Measurements from ENCODE around the gene LOXL3. TPM values are rescaled to one million over a fixed set of nuclear protein-coding genes. Genes with fewer than 3 reads are reported as not detected.

The LOXL3 gene
- total RNA-seq, 4 donors from 2014 or later, result 0.48 to 4.3 (median 3.2) TPM; not detected in 1

- WGBS, 2 donors, result 90 to 92% methylated on average over 12 to 13 of the region's 14 CpGs
- intact Hi-C loops (cut with DNase I), result no loop called here
- Histone ChIP-seq H3K4me3 (peak overlapping the region in 2 of 4 donors; percentile 69 to 86), H3K4me1 (peaks cover 32 to 61% (median 37%) of the 10 kb centered on the region in 3 donors), H3K36me3 (peaks cover 0 to 23% (median 9%) of the 10 kb centered on the region in 3 donors), H3K27me3 (peaks cover 0 to 56% (median 0%) of the 10 kb centered on the region in 4 donors), H3K9me3 (no peaks in the 10 kb centered on the region), H3K27ac (no peak overlapping the region)
- DNase-seq, result no peak
- TF ChIP-seq POLR2A (IDR thresholded peaks at IDR 0.05) (no peak), CTCF (IDR thresholded peaks at IDR 0.05) (no peak)
Measured at GRCh38 chr2:74505448-74506246, 48.1 kb downstream of the LOXL3 start.

GRCh38 chr2:74504591-74504990 lies 49.2 kb downstream of the LOXL3 start:
- DNase-seq, result no peak
- H3K27me3 ChIP-seq, result peaks cover 2 to 56% (median 4%) of the 10 kb centered on the region in 4 donors
- H3K4me1 ChIP-seq, result peaks cover 33 to 66% (median 39%) of the 10 kb centered on the region in 3 donors
- TF ChIP-seq POLR2A (IDR thresholded peaks at IDR 0.05) (no peak), CTCF (IDR thresholded peaks at IDR 0.05) (no peak)
- peaks cover 0 to 23% (median 9%) of the 10 kb centered on the region in 3 donors for H3K36me3 ChIP-seq
- no peaks in the 10 kb centered on the region for H3K9me3 ChIP-seq
- intact Hi-C loops (cut with DNase I), result no loop called here
- 90% methylated on average over 2 to 3 of the region's 3 CpGs for WGBS, 2 donors
- no peak overlapping the region for H3K4me3 ChIP-seq
- no peak overlapping the region for H3K27ac ChIP-seq

- H3K4me1 ChIP-seq, result peaks cover 41 to 74% (median 47%) of the 10 kb centered on the region in 3 donors
- peak overlapping the region; percentile 9 to 81 (median 76) for H3K27ac ChIP-seq
- 78 to 86% methylated on average over 19 to 26 of the region's 45 CpGs for WGBS, 2 donors
- no peak for DNase-seq
- H3K27me3 ChIP-seq, result peaks cover 7 to 58% (median 11%) of the 10 kb centered on the region in 4 donors
- H3K4me3 ChIP-seq, result peak overlapping the region; percentile 30 to 73 (median 61)
- TF ChIP-seq POLR2A (IDR thresholded peaks at IDR 0.05) (no peak), CTCF (IDR thresholded peaks at IDR 0.05) (no peak)
- intact Hi-C loops (cut with DNase I), result no loop called here
- H3K9me3 ChIP-seq, result no peaks in the 10 kb centered on the region
- H3K36me3 ChIP-seq, result peaks cover 0 to 23% (median 9%) of the 10 kb centered on the region in 3 donors
Measured at GRCh38 chr2:74503506-74504475, 50.0 kb downstream of the LOXL3 start.

- H3K36me3 ChIP-seq, result peaks cover 0 to 23% (median 9%) of the 10 kb centered on the region in 3 donors
- WGBS, 2 donors, result 2 to 11% methylated on average over 9 to 11 of the region's 67 CpGs
- peak overlapping the region; percentile 30 to 73 (median 61) for H3K4me3 ChIP-seq
- TF ChIP-seq POLR2A (IDR thresholded peaks at IDR 0.05), result peak in 1 of 4 donors; percentile 69
- peak in 2 of 6 experiments; percentile 5 to 22 for TF ChIP-seq CTCF (IDR thresholded peaks at IDR 0.05)
- H3K27ac ChIP-seq, result peak overlapping the region; percentile 9 to 81 (median 76)
- peaks cover 7 to 60% (median 16%) of the 10 kb centered on the region in 4 donors for H3K27me3 ChIP-seq
- H3K4me1 ChIP-seq, result peaks cover 45 to 76% (median 50%) of the 10 kb centered on the region in 3 donors
- H3K9me3 ChIP-seq, result no peaks in the 10 kb centered on the region
- intact Hi-C loops (cut with DNase I), result no loop called here
- peak; percentile 15 for DNase-seq
Measured at GRCh38 chr2:74502720-74503505, 50.8 kb downstream of the LOXL3 start.
